Stomach (tissue), 9 donors: ENCODE results near the gene TAS1R2. TPM values are rescaled to one million over a fixed set of nuclear protein-coding genes. Genes with fewer than 3 reads are reported as not detected.
A peak's percentile ranks its signal among the peaks of the same experiment; 100 is the strongest.
"Not testable (repeated sequence)": the region's sequence is repeated elsewhere in the genome, so short reads cannot be mapped to it uniquely, and the experiment has no call there.

Experiments used
- DNase-seq, 2 donors: peaks; one replicate each; pipeline versions ENCODE4 v3.0.0 to v3.0.0-alpha.2; 2013 to 2019
- H3K27ac ChIP-seq, 5 donors: fragments of 200-600 bp in 4 of 5; sonication (generic) in 4 of 5; one replicate each; pipeline ENCODE4 v1.5.1; 2013 to 2019; ENCODE audit warnings: mild to moderate bottlenecking in 1 of 5, moderate library complexity in 1 of 5
- H3K27me3 ChIP-seq, 3 donors: fragments of 200-600 bp; sonication (generic); one replicate each; pipeline ENCODE4 v1.5.1; 2017 to 2019; ENCODE audit warnings: mixed run types in 1 of 3
- H3K36me3 ChIP-seq, 4 donors: fragments of 200-600 bp; sonication (generic); 1 replicate in 3 of 4; 2 replicates in 1 of 4; pipeline ENCODE4 v1.5.1; 2016 to 2019
- H3K4me1 ChIP-seq, 4 donors: fragments of 200-600 bp; sonication (generic); one replicate each; pipeline ENCODE4 v1.5.1; 2016 to 2019
- H3K4me3 ChIP-seq, 4 donors: fragments of 200-600 bp; sonication (generic) in 3 of 4; one replicate each; pipeline ENCODE4 v1.5.1; 2016 to 2019; ENCODE audit warnings: mild to moderate bottlenecking in 1 of 4
- H3K9me3 ChIP-seq, 4 donors: fragments of 200-600 bp; sonication (generic); one replicate each; pipeline ENCODE4 v1.5.1; 2016 to 2019
- CTCF ChIP-seq, 7 experiments: fragments of 450-650 bp in 4 of 7; fragments of 200-600 bp in 3 of 7; sonication (generic) in 3 of 7; IDR thresholded peaks; one replicate each; pipeline ENCODE4 v1.5.1; 2016 to 2019; ENCODE audit warnings: antibody characterized with exemption in 7 of 7, control low read depth in 2 of 7, mild to moderate bottlenecking in 1 of 7
- EP300 ChIP-seq: sonication (generic); formaldehyde crosslinking; IDR thresholded peaks from one replicate; pipeline ENCODE4 v1.6.1; 2017; ENCODE audit warnings: antibody characterized with exemption
- POLR2A ChIP-seq, 4 donors: fragments of 450-650 bp; IDR thresholded peaks; one replicate each; pipeline ENCODE4 v1.6.1; 2016; ENCODE audit warnings: antibody characterized with exemption in 4 of 4, control low read depth in 2 of 4, mild to moderate bottlenecking in 1 of 4, moderate library complexity in 1 of 4
- POLR2AphosphoS5 ChIP-seq, 3 donors: sonication (generic); formaldehyde crosslinking; IDR thresholded peaks; one replicate each; pipeline ENCODE4 v1.6.1; 2016; ENCODE audit warnings: antibody characterized with exemption in 3 of 3
- WGBS, 5 donors: extraction: QIAGEN DNeasy Blood & Tissue Kit in 3 of 5; methylation state at CpG; one replicate each; pipeline versions ENCODE4 v1.1.5 to v1.1.7; 2013 to 2018; 5-methylcytosine and 5-hydroxymethylcytosine counted together
- intact Hi-C: fragments of 100-400 bp; cut with DNase I; formaldehyde crosslinking; loops from one replicate; pipeline ENCODE4 v1.15.1; 2023; ENCODE audit warnings: low total_unique reads
- polyA plus RNA-seq, 3 donors: library from polyadenylated mRNA; stranded (reverse); fragments of 200-250 nt; gene quantifications; one replicate each; pipeline ENCODE4 v1.2.3, GENCODE V29; 2013
- total RNA-seq, 5 donors: library from RNA; depleted of rRNA; stranded (reverse); fragments of >200 nt; gene quantifications; one replicate each; pipeline versions ENCODE4 v1.1.0 to v1.2.3, GENCODE V29; 2014 to 2016
- donor health status: healthy with polysubstance abuse.
- donor health status: Bipolar disorder and iron deficiency.
- donor health status: healthy.

Gene TAS1R2
- total and polyA plus RNA-seq, 8 donors = 9.9 TPM; not detected in 7

GRCh38 chr1:18895317-18895716 lies 35.9 kb upstream of the TAS1R2 start:
- Histone ChIP-seq H3K27me3 (no peaks in the 10 kb centered on the region), H3K4me3 (no peak overlapping the region), H3K27ac (no peak overlapping the region), H3K4me1 (peaks cover 0 to 14% (median 6%) of the 10 kb centered on the region in 4 donors), H3K36me3 (no peaks in the 10 kb centered on the region), H3K9me3 (no peaks in the 10 kb centered on the region)
- no peak for DNase-seq
- intact Hi-C loops = no loop called here
- TF ChIP-seq POLR2AphosphoS5 (IDR thresholded peaks at IDR 0.05) = no peak
- TF ChIP-seq EP300 = no peak
- TF ChIP-seq CTCF (IDR thresholded peaks at IDR 0.05) = no peak
- TF ChIP-seq POLR2A (IDR thresholded peaks at IDR 0.05) = no peak
- WGBS, 5 donors = 82 to 92% (median 90%) methylated on average over 6 of the region's 6 CpGs

- H3K4me1 ChIP-seq = peaks cover 0 to 17% (median 7%) of the 10 kb centered on the region in 4 donors
- 83 to 94% (median 93%) methylated on average over 7 of the region's 7 CpGs for WGBS, 5 donors
- TF ChIP-seq EP300 = no peak
- intact Hi-C loops = no loop called here
- no peaks in the 10 kb centered on the region for H3K9me3 ChIP-seq
- no peaks in the 10 kb centered on the region for H3K27me3 ChIP-seq
- DNase-seq = no peak
- no peak overlapping the region for H3K27ac ChIP-seq
- H3K4me3 ChIP-seq = no peak overlapping the region
- H3K36me3 ChIP-seq = peaks cover 0 to 11% (median 3%) of the 10 kb centered on the region in 4 donors
Observed at GRCh38 chr1:18893120-18893519, 33.7 kb upstream of the TAS1R2 start.

- DNase-seq, H3K9me3 ChIP-seq: not testable (repeated sequence)
Observed at GRCh38 chr1:18891858-18892257, 32.4 kb upstream of the TAS1R2 start.

GRCh38 chr1:18891426-18891780 lies 31.9 kb upstream of the TAS1R2 start:
- DNase-seq = no peak
- no peaks in the 10 kb centered on the region for H3K27me3 ChIP-seq
- peaks cover 0 to 23% (median 3%) of the 10 kb centered on the region in 4 donors for H3K36me3 ChIP-seq
- H3K27ac ChIP-seq = no peak overlapping the region
- no peak overlapping the region for H3K4me3 ChIP-seq
- 87 to 94% (median 92%) methylated on average over 7 of the region's 7 CpGs for WGBS, 5 donors
- H3K9me3 ChIP-seq = no peaks in the 10 kb centered on the region
- intact Hi-C loops = no loop called here
- TF ChIP-seq EP300 = no peak
- no peak for TF ChIP-seq POLR2AphosphoS5 (IDR thresholded peaks at IDR 0.05)
- no peak for TF ChIP-seq POLR2A (IDR thresholded peaks at IDR 0.05)
- no peak for TF ChIP-seq CTCF (IDR thresholded peaks at IDR 0.05)
- H3K4me1 ChIP-seq = peaks cover 0 to 17% (median 7%) of the 10 kb centered on the region in 4 donors

More at GRCh38 chr1:18891858-18892257, 32.4 kb upstream of the TAS1R2 start:
- intact Hi-C loops, H3K4me3 ChIP-seq, H3K27ac ChIP-seq, H3K27me3 ChIP-seq: not testable (repeated sequence)
- peaks cover 0 to 19% (median 3%) of the 10 kb centered on the region in 4 donors for H3K36me3 ChIP-seq
- 85 to 95% (median 90%) methylated on average over 7 of the region's 7 CpGs for WGBS, 5 donors
- H3K4me1 ChIP-seq = peaks cover 0 to 17% (median 7%) of the 10 kb centered on the region in 4 donors

GRCh38 chr1:18890706-18891425 lies 31.4 kb upstream of the TAS1R2 start:
- whole genome bisulfite sequencing, 5 donors = 47 to 55% (median 54%) methylated on average over 6 of the region's 6 CpGs
- DNase-seq = peak in 1 of 2 donors; percentile 34
- H3K27me3 ChIP-seq = no peaks in the 10 kb centered on the region
- TF ChIP-seq EP300 (no peak), POLR2A (IDR thresholded peaks at IDR 0.05) (no peak), POLR2AphosphoS5 (IDR thresholded peaks at IDR 0.05) (no peak), CTCF (IDR thresholded peaks at IDR 0.05) (no peak)
- peaks cover 0 to 17% (median 7%) of the 10 kb centered on the region in 4 donors for H3K4me1 ChIP-seq
- H3K36me3 ChIP-seq = peaks cover 0 to 28% (median 4%) of the 10 kb centered on the region in 4 donors
- no peak overlapping the region for H3K4me3 ChIP-seq
- intact Hi-C loops = no loop called here
- peak overlapping the region in 1 of 5 donors; percentile 42 for H3K27ac ChIP-seq
- no peaks in the 10 kb centered on the region for H3K9me3 ChIP-seq
